SK-N-SH (cell line): Measurements from ENCODE around the gene MYLIP.

Source experiments
- RCOR1 ChIP-seq: fragments of 150-350 bp; IDR thresholded peaks from 2 replicates; pipeline ENCODE4 v1.6.1; 2017; ENCODE audit warnings: antibody characterized with exemption, low read length
- TF ChIP-seq, protein P1 (sequence below): fragments of 200-600 bp; sonication (generic); IDR thresholded peaks from 2 replicates; pipeline ENCODE4 v1.6.1; 2017; ENCODE audit warnings: antibody characterized with exemption, mild to moderate bottlenecking, moderate library complexity

DNA sequence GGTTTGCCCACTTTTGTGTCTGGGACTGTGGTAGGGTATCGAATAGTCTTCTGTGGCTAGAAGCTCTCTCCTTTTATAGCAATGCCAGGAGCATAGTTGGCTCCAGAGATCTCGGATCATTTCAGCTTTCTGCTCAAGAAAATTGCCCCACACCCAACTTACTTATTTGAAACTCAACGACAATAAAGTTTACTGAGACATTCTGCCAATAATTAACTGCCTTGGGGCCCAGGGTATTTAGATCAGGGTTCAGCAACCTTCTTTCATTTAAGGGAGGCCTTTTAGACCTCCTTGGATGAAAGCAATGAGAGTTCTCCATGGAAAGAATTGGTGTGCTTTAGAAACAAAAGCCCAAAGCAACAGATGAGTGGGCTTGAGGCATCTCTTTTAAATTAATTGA lies 55.7 kb downstream of the MYLIP start:
- TF ChIP-seq RCOR1: no peak
- TF ChIP-seq, protein P1, sequence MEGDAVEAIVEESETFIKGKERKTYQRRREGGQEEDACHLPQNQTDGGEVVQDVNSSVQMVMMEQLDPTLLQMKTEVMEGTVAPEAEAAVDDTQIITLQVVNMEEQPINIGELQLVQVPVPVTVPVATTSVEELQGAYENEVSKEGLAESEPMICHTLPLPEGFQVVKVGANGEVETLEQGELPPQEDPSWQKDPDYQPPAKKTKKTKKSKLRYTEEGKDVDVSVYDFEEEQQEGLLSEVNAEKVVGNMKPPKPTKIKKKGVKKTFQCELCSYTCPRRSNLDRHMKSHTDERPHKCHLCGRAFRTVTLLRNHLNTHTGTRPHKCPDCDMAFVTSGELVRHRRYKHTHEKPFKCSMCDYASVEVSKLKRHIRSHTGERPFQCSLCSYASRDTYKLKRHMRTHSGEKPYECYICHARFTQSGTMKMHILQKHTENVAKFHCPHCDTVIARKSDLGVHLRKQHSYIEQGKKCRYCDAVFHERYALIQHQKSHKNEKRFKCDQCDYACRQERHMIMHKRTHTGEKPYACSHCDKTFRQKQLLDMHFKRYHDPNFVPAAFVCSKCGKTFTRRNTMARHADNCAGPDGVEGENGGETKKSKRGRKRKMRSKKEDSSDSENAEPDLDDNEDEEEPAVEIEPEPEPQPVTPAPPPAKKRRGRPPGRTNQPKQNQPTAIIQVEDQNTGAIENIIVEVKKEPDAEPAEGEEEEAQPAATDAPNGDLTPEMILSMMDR: no peak
